NCI-H82 treated with DMSO at 0.1 percent for 48 hours (cell line): ENCODE results near the gene GRIK4.
"Not testable (repeated sequence)": the region's sequence is repeated elsewhere in the genome, so short reads cannot be mapped to it uniquely, and the experiment has no call there.

Source experiments
- DNase-seq: peaks from one replicate; lab custom pipeline; 2025; ENCODE audit not compliant: unreplicated experiment; lab: John Stamatoyannopoulos, UW

Gene GRIK4, protein sequence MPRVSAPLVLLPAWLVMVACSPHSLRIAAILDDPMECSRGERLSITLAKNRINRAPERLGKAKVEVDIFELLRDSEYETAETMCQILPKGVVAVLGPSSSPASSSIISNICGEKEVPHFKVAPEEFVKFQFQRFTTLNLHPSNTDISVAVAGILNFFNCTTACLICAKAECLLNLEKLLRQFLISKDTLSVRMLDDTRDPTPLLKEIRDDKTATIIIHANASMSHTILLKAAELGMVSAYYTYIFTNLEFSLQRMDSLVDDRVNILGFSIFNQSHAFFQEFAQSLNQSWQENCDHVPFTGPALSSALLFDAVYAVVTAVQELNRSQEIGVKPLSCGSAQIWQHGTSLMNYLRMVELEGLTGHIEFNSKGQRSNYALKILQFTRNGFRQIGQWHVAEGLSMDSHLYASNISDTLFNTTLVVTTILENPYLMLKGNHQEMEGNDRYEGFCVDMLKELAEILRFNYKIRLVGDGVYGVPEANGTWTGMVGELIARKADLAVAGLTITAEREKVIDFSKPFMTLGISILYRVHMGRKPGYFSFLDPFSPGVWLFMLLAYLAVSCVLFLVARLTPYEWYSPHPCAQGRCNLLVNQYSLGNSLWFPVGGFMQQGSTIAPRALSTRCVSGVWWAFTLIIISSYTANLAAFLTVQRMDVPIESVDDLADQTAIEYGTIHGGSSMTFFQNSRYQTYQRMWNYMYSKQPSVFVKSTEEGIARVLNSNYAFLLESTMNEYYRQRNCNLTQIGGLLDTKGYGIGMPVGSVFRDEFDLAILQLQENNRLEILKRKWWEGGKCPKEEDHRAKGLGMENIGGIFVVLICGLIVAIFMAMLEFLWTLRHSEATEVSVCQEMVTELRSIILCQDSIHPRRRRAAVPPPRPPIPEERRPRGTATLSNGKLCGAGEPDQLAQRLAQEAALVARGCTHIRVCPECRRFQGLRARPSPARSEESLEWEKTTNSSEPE

DNA sequence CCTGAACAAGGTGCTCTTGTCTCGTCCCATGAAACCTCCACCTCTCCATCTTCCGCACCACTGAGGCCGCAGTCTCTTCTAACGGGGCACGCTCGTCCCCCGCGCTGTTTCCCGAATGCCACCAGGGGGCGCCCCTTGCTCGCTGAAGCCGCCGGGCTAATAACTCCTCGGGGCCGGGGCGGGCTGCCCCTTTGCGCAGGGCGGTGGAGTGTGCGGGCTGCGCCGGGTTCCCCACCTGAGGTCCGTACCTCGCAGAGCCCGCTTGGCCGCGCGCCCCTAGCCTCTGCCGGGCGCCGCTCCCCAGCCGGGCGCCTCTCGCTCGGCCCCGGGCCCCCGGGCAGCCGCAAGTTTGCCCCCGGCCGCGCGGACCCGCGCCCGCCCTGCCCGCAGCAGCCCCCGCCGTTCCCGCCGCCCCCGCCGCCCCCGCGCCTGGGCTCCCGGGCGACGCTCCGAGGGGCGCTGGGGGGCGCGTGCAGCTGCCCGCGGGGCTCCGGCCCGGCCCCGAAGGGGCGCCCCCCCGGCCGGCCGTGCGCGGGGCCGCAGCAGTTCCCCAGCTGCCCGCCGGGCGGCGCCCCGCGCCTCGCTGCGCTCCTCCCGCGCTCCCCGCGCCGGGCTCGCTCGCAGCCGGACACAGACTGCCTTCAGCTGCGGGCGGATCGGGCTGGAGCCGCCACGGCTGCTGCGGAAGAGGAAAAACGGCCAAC is at the start of gene GRIK4:
Gene GRIK4 (plus strand): TSS at position 633 of the 704 bp plus-strand sequence. CDS start 148,571 bp downstream, outside the sequence.
- peak; percentile 40 for DNase-seq

DNA sequence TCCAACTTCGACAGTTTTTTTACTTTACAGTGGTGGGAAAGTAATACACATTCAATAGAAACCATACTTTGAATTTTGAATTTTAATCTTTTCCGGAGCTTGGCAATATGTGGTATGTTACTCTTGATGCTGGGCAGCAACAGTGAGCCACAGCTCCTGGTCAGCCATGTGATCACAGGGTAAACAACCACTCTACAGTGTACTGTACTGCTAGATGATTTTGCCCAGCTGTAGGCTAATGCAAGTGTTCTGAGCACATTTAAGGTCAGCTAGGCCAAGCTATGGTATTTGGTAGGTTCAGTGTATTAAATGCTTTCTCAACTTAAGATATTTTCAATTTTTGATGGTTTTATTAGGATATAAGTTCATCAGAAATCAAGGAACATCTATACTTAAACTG is 48.7 kb upstream of the GRIK4 start:
- DNase-seq, result no peak

DNA sequence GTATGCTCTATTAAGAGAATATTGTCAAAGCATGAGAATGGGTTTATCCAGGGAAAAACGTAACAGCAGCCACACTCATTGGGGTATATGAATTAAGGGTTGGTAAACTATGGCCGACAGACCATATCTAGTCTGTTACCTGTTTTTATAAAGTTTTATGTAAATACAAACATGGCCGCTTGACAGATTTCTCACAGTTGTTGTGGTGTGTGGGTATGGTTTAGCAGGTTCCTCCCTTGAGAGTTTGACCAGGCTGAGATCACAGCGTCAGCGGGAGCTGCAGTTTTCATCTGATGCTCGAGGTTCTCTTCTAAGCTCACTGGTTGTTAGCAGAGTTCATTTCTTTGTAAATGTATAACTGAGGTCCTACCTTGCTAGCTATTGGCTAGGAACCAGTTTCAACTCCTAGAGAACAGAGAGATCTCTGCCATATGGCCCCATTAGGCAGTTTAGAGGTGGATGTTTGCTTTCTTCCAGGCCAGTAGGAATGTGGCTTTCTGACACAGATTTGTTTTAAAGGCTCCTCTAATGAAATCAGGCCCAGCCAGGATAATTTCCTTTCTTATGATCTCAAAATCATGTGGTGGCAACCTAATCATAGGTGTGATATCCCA is 45.5 kb upstream of the GRIK4 start:
- DNase-seq, result no peak

DNA sequence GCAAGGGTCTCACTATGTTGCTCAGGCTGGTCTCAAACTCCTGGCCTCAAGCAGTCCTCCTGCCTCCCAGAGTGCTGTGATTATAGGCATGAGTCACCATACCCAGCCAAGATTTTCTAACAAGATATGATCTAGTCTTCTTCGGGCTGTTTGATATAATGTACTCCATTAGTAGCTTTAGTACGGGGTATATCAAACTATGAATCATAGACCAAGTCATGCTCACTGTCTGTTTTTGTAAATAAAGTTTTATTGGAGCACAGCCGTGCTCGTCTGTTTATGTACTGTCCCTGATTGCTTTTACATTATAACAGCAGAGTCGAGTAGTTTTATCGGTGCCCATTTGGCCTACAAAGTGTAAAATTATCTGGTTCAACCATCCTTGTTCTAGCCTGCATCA is 43.9 kb upstream of the GRIK4 start:
- no peak for DNase-seq

- DNase-seq, result no peak
Measured at GRCh38 chr11:120471131-120471530, 40.4 kb upstream of the GRIK4 start.

- DNase-seq, result no peak
Measured at GRCh38 chr11:120471994-120472393, 39.6 kb upstream of the GRIK4 start.

GRCh38 chr11:120473503-120473902 is 38.0 kb upstream of the GRIK4 start:
- DNase-seq, result no peak

DNA sequence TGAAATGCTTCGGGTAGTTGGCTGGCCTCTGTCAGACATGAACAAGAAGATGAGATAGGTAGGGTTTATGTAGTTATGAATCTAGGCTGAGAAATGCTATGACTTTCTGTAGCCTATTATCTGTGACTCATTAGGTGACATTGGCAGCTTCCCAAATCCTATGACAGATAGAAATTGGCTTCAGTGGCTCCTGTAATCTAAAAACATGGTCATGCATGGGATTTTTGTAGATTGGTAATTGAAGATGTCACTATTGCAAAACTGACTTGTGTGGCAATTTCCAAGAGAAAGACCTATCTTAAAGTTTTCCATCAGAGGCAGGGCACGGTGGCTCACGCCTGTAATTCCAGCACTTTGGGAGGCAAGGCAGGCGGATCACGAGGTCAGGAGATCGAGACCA is 29.4 kb upstream of the GRIK4 start:
- DNase-seq, result no peak

DNA sequence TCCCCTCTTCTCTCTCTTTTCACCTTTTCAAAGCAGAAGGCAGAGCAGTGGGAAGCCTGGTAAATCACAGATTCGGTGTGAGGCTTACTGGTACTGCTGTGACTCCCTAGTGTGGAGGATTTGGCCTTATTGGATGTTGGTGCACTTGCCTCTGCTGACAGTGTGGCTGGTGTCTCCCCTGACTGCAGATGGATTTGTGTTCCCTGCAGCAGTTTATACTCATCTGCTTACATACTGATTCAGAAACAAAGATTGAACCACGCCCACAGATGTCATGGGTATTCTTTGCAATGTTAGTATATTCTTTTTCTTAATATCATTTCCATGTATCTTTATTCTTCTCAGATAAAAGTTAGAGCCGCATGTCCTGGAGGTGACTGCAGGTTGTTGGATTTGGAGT is 26.8 kb upstream of the GRIK4 start:
- DNase-seq, result no peak

GRCh38 chr11:120486138-120486537 is 25.4 kb upstream of the GRIK4 start:
- DNase-seq, result no peak

DNA sequence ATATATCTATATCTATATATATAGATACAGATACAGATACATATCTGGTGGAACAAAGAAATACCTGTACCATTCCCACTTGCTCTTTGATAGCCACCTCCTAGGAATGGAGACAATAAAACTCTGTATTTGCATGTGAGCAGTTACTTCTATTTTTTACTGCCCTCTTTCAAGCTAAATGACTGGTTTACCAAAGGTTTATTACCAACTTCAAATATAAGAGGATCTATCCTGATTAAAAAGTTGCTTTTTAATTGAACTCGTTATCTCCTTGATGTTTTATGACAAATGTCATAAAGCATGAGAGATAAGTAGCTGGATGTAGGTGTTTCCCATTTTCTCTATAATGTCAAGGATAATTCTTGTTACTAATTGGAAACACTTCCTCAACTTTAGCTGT is 21.7 kb upstream of the GRIK4 start:
- DNase-seq, result no peak

DNA sequence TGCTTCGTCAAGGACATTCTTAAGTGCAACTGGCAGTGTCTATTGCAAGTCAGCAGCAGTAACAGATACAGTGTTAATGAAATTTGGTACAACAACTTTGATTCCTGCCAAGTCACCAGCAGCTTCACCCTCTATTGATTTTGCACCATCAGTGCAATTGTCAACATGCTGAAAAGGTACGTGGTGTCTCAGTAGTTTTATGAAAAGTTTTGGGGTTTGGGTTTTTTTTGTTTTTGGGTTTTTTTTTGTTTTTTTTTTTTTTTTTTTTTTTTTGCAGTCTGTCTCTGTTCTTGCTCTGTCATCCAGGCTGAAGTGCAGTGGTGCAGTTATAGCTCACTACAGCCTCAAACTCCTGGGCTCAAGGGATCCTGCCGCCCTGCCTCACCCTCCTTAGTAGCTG is 19.1 kb upstream of the GRIK4 start:
- DNase-seq, result no peak

DNA sequence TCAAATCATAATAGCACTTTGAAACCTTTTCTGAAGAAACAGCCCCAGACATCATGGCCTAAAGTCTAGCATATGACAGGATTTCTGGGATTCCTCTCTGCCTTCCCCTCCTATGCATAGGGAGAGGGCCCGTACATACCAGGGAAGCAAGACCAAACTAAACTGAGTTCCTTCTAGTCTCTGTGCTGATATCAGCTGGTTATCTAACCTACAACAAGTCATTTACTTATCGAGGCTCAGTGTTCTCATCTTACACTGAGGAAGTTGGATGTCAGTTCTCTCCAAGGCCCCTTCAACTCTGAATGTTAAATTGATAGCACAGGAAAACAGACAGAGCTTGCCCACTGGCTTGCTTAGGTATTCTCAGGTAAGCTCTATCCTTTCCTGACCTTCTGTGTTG is 17.0 kb upstream of the GRIK4 start:
- DNase-seq, result no peak

- DNase-seq, result no peak
Measured at GRCh38 chr11:120499088-120499487, 12.5 kb upstream of the GRIK4 start.

- no peak for DNase-seq
Measured at GRCh38 chr11:120499859-120500258, 11.7 kb upstream of the GRIK4 start.

DNA sequence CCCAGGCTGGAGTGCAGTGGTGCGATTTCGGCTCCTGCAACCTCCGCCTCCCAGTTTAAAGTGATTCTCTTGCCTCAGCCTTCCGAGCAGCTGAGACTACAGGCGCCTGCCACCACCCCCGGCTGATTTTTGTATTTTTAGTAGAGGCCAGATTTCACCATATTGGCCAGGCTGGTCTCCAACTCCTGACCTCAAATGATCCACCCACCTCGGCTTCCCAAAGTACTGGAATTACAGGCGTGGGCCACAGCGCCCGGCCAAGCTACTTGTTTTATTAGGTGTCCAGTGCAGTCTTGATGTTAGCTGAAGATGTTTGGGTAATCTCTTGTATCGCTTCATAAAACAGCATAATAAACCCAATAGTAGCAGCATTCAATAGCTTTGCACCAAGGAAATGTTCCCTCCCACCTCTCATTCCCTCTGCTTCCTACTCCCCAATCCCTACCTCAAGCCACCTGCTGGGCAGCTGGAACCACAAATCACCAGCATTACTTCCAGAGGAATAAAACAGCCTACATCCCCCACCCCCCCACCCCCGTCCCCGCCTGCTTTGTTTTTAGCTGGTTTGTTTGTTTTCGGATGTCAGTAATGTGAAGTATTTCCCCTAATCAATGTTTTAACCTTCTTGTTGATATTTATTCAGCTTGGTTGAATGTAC is 11.0 kb upstream of the GRIK4 start:
- no peak for DNase-seq

DNA sequence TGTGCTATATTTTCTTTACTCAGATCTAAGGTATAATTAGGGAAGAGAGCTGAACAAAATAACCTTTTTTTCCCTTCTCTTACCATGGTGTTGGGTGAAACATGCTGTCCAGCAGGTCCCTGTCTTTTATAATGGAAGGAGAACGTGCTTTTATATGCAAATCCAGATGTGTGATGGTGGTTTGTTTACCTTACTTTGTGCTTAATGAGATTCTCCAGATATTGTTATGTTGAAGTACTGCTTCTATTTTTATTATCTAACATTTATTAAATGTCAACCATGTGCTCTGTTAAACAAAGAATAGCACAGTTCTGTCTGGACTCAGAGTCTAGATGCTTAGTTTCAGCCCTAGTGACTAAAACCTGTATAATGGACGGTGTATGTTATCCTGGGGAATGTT is 10.1 kb upstream of the GRIK4 start:
- DNase-seq, result no peak

GRCh38 chr11:120501976-120502755 is 9.4 kb upstream of the GRIK4 start:
- DNase-seq, result no peak

- DNase-seq, result not testable (repeated sequence)
Measured at GRCh38 chr11:120503529-120503928, 8.0 kb upstream of the GRIK4 start.
